GM20000 (cell line): ENCODE results near the gene MLLT10.
A peak's percentile ranks its signal among the peaks of the same experiment; 100 is the strongest.
"Not testable (repeated sequence)": the region's sequence is repeated elsewhere in the genome, so short reads cannot be mapped to it uniquely, and the experiment has no call there.

Experiments
- DNase-seq: peaks from one replicate; pipeline ENCODE4 v3.0.0; 2012; ENCODE audit warnings: low spot score
- TF ChIP-seq, protein P1 (sequence below): IDR thresholded peaks from 2 replicates; pipeline ENCODE4 v1.5.1; 2012; ENCODE audit warnings: mild to moderate bottlenecking, control low read depth; ENCODE audit errors: extremely low read depth, missing control alignments

The MLLT10 gene

DNA sequence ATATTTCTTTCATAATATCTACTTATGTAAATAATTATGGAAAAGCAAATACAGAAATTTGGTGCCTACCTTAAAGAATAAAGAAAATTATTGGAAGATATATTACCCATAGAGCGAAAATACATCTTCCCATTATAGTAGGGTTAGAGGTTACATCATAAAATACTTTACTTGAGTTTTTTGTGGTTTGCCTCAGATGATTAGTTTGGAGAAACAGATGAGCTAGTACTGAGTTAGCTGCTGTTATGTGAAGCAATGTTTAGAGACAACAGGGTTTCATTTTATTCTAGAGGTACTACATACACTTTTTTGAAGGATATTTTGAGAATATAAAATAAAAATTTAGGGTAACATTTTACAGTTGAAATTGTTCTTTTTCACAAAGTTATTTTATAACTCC lies 2.9 kb upstream of the MLLT10 start:
- TF ChIP-seq, protein P1, sequence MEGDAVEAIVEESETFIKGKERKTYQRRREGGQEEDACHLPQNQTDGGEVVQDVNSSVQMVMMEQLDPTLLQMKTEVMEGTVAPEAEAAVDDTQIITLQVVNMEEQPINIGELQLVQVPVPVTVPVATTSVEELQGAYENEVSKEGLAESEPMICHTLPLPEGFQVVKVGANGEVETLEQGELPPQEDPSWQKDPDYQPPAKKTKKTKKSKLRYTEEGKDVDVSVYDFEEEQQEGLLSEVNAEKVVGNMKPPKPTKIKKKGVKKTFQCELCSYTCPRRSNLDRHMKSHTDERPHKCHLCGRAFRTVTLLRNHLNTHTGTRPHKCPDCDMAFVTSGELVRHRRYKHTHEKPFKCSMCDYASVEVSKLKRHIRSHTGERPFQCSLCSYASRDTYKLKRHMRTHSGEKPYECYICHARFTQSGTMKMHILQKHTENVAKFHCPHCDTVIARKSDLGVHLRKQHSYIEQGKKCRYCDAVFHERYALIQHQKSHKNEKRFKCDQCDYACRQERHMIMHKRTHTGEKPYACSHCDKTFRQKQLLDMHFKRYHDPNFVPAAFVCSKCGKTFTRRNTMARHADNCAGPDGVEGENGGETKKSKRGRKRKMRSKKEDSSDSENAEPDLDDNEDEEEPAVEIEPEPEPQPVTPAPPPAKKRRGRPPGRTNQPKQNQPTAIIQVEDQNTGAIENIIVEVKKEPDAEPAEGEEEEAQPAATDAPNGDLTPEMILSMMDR: no peak
- no peak for DNase-seq

DNA sequence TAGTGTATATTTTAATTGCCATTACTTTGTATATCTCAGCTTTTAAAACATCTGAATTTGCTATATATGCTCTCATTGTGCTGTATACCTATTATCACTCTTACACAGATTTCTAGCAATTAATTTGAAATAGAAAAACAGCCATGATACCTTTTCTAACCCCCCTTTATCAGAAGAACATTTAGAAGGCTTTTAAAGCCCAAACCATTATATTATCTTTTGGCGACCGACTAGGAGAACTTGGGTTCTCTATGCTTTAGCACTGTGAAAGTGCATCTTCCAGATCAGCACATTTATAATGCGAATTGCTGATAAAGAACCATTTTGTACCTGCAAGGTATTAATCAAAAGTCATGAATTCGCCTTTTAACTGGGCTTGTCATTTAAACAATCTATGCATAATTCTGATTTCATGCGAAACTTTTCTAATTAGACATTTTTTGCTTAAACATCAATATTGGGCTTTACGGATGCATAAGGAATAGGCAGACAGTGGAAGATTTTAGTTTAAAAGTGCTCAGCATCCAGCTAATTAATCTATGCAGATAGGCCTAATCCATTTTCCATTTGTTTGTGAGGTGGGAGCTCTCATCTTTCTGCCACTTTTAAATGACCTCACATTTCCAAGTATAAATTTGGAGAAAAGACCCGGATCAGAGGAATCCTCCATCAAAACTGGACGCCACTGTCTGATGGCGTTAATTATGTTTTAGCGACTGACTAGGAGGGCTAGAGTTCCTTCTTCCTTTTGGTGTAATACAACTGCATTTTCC lies 1.2 kb upstream of the MLLT10 start:
- DNase-seq: no peak
- TF ChIP-seq, protein P1: no peak

DNA sequence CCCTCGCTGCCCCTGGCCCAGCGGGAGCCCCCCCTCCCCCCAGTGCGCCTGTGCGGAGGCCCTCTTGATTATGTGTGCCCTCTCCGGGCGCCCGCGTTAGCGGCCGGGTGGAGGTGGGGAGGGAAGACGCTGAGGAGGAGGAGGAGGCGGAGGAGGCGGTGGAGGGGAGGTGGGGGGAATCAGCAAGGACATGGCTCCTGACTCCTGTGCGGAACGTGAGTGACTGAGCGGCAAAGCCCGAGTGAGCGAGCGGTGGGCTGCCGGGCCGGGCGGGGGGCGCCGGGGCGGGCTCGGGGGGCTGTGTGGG lies 201 bp downstream of the MLLT10 start:
- no peak for DNase-seq
- TF ChIP-seq, protein P1: no peak

DNA sequence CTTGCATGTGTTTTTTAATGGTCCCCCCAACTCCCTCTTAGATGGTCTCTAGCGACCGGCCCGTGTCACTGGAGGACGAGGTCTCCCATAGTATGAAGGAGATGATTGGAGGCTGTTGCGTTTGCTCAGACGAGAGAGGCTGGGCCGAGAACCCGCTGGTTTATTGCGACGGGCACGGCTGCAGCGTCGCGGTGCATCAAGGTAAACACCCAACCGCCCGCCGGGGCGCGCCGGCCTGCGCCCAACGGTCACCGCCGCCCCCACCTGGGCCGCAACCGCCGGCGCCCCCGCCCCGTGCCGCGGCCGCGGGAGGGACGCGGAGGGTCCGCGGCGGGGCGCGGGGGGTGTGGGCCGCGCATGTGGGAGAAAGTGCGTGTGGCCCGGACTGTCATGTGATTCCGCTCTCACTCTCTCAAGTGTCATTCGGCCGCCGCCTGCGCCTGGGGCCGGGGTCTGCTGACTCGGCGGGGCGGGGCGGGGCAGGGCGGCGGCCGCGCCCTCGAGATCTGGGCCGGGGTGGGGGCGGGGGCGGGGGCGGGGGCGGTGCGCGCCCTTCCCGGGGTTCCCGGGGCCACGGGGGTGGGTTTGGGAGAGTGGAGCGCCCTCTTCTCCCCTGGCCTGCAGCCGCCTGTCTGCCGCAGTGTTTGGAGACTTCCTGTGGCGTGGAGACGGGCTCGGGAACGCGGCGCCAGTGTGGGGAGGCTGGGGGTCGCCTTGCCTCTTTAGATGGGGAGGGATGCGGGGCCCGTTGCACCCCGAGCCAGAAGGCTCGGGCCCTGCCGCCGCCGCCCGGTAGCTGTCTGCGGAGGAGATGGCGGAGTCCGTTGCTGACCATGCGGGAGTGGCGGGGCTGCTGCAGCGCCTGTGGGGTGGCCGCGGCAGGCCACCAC lies 817 bp downstream of the MLLT10 start:
- TF ChIP-seq, protein P1: no peak
- peak; percentile 73 for DNase-seq

DNA sequence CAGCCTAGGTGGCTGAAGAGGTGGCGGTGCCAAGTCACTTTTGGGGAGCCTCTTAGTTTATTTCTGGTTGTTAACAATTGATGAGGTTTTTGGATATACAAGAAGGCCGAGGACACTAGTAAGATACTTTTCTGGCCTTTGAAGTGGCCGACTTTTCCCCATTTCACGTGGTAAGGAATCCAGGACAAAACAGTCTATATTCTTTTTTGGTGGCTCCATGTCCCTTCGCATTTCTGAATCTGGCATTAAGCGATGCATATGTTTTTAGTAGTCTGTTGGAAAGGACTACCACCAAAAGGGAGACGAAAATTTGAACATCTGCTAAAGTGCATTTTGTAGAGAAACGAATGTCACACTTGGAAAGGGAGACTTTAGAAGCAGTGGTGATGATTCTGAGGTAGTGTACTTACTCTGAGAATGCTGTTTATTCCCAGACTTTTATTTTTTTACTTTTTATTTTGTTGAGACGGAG lies 1.5 kb downstream of the MLLT10 start:
- DNase-seq: no peak

DNA sequence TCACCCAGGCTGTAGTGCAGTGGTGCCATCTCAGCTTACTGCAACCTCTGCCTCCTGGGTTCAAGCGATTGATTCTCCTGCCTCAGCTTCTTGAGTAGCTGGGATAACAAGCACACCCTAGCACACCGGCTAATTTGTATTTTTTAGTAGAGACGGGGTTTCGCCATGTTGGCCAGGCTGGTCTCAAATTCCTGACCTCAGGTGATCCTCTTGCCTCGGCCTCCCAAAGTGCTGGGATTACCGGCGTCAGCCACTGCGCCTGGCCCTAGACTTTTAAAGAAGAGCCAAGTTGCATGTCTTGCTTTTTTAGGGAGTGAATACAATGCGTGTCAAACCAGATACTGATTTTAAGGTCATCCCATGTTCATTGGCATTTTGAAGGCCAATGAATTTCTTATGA lies 1.9 kb downstream of the MLLT10 start:
- not testable (repeated sequence) for DNase-seq

More for the DNA sequence above, 1.5 kb downstream of the MLLT10 start:
- TF ChIP-seq, protein P1: no peak

DNA sequence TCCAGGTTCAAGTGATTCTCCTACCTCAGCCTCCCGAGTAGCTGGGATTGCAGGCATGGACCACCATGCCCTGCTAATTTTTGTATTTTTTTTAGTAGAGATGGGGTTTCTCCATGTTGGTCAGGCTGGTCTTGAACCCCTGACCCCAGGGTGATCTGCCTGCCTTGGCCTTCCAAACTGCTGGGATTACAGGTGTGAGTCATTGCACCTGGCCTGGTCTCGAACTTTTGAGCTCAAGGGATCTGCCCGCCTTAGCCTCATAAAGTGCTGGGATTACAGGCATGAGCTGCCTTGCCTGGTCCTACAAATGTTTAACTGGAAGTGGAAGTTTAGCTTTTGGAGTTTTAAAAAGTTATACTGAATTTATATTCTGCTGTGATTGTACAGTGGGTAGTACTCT lies 2.8 kb downstream of the MLLT10 start:
- TF ChIP-seq, protein P1: no peak
- no peak for DNase-seq

DNA sequence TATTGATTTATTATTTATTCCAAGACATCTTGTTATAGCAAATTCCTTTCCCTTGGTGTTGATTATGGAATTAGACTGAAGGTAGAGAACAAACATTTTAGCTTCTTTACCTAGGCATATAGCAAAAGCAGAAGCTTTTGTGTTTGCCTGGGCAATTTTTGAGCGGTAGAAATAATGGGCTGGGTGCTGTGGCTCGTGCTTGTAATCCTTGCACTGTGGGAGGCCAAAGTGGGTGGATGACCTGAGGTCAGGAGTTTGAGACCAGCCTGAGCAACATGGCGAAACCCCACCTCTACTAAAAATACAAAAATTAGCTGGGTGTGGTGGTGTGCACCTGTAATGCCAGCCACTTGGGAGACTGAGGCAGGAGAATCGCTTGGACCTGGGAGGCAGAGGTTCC lies 6.7 kb downstream of the MLLT10 start:
- DNase-seq: not testable (repeated sequence)
